ENCODE results near the gene GPANK1.

The GPANK1 gene

GRCh38 chr6:31639449-31639861 lies 25.3 kb downstream of the GPANK1 start:
- DNase-seq (ENCODE audit: low read depth in 2 of 2) = no peak

- DNase-seq (ENCODE audit: low read depth in 2 of 2) = no peak
Observed at GRCh38 chr6:31639043-31639442, 25.8 kb downstream of the GPANK1 start.

DNA sequence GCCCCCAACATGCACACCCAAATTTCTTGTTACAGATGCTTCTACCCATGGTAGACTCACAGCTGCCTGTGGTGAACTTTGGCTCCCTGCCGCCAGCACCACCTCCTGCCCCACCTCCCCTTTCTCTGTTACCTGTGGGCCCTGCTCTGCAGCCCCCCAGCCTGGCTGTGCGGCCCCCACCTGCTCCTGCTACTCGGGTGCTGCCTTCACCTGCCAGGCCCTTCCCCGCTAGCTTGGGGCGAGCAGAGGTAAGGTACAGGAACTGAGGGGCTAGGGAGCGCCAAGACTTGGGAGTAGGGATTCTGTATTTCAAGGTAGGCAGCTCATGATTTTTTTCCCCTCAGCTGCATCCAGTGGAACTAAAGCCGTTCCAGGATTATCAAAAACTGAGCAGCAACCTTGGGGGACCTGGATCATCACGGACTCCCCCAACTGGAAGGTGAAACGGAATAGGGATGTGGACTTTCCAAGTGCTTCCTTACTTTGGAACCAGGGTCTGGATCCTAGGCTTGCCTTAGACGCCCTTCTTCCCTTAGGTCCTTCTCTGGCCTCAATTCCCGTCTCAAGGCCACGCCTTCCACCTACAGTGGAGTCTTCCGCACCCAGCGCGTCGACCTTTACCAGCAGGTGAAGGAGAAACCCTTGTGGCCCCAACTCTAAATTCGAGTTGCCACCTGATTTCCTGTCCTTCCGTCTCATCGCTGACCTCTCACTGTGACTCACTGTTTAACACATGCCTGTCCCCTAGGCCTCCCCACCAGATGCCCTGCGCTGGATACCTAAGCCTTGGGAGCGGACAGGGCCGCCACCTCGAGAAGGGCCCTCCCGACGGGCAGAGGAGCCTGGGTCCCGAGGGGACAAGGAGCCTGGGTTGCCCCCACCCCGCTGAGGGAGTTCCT lies 27.9 kb downstream of the GPANK1 start:
- DNase-seq (ENCODE audit: low read depth in 2 of 2) = no peak

- no peak for DNase-seq (ENCODE audit: low read depth in 2 of 2)
Observed at GRCh38 chr6:31634969-31635575, 29.7 kb downstream of the GPANK1 start.

GRCh38 chr6:31634131-31634530 lies 30.7 kb downstream of the GPANK1 start:
- no peak for DNase-seq (ENCODE audit: low read depth in 2 of 2)

DNA sequence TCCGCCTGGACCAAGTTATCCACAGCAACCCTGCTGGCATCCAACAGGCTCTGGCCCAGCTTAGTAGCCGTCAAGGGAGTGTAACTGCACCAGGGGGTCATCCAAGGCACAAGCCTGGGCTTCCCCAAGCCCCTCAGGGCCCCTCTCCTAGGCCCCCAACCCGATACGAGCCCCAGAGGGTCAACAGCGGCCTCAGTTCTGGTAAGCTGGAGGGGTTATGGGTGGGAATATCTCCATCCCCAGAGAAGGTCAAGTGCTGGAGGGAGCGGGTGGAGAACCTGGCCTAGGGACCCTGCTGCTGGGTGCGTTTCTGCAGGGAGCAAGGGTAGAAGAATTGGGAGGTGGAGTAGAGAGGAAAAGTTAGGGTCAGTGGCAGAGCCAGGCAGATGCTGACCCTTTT lies 31.4 kb downstream of the GPANK1 start:
- DNase-seq (ENCODE audit: low read depth in 2 of 2) = no peak

DNA sequence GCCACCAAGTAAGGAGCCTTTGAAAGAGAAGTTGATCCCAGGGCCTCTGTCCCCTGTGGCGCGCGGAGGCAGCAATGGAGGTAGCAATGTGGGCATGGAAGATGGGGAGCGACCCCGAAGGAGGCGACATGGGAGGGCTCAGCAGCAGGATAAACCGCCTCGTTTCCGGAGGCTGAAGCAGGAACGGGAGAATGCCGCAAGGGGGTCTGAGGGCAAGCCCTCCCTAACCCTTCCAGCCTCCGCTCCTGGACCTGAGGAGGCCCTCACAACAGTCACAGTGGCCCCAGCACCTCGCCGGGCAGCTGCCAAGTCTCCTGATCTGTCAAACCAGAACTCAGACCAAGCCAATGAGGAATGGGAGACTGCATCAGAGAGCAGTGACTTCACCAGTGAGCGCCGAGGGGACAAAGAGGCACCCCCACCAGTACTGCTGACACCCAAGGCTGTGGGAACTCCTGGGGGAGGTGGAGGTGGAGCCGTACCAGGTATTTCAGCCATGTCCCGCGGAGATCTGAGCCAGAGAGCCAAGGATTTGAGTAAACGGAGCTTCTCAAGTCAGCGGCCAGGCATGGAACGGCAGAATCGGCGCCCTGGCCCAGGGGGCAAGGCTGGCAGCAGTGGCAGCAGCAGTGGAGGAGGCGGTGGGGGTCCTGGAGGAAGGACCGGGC lies 32.4 kb downstream of the GPANK1 start:
- no peak for DNase-seq (ENCODE audit: low read depth in 2 of 2)

- DNase-seq (ENCODE audit: low read depth in 2 of 2) = no peak
Observed at GRCh38 chr6:31631681-31632278, 33.0 kb downstream of the GPANK1 start.

- no peak for DNase-seq (ENCODE audit: low read depth in 2 of 2)
Observed at GRCh38 chr6:31631209-31631608, 33.6 kb downstream of the GPANK1 start.

DNA sequence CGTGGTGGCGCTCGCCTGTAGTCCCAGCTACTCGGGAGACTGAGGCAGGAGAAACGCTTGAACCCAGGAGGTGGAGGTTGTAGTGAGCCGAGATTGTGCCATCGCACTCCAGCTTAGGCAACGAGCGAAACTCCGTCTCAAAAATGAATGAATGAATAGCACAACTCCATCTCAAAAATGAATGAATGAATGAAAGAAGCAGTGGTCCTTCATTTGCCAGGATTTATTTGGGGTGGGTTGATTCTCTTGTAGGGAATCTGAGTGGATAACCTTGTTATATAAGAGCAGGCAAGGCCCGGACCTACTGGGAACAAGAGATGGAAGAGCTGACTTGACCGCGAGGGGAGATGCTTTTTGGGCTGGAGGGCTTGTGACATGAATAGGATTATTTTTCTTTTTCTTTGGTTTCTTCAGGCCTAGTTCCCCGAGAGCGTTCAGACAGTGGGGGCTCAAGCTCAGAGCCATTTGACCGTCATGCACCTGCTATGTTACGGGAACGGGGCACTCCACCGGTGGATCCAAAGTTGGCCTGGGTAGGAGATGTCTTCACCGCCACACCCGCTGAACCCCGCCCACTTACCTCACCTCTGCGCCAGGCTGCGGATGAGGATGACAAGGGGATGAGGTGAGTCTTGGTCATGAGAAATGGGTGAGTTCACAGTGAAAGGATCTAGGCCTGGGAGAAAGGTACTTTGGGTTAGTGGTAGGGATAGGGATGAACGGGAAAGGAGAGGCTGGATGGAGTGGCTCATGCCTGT lies 34.4 kb downstream of the GPANK1 start:
- DNase-seq (ENCODE audit: low read depth in 2 of 2) = no peak

DNA sequence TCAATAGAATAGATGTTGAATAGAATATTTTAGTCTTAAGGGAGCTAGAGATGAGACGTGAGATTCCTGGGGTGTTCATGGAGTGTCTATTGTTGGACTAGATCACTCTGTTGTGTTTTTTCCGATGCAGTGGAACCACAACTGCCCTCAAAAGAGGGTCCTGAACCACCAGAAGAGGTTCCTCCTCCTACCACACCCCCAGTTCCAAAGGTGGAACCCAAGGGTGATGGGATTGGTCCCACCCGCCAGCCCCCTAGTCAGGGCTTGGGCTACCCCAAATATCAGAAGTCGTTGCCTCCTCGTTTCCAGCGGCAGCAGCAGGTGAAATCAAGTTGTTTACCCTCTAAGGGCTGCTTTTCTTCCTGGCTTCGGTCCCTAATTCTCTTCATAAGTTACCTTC lies 35.8 kb downstream of the GPANK1 start:
- no peak for DNase-seq (ENCODE audit: low read depth in 2 of 2)

GRCh38 chr6:31627690-31628287 lies 37.0 kb downstream of the GPANK1 start:
- no peak for DNase-seq (ENCODE audit: low read depth in 2 of 2)

- no peak for DNase-seq (ENCODE audit: low read depth in 2 of 2)
Observed at GRCh38 chr6:31626952-31627351, 37.8 kb downstream of the GPANK1 start.

DNA sequence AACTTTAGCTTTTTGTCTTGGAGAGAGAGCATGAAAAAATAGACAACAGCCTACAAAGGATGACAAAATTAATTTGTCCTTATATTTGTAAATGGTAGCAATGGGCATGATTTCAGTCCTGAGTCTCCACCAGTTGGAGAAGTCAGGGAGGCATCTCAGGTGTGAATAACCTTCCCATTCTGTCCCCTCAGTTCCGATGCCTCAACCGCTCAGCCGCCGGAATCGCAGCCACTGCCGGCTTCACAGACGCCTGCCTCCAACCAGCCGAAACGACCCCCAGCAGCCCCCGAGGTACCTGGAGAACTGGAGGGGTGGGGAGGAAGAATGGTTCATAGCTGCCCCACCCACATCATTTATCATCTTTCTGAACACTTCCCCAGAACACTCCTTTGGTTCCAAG lies 40.7 kb downstream of the GPANK1 start:
- DNase-seq (ENCODE audit: low read depth in 2 of 2) = no peak

DNA sequence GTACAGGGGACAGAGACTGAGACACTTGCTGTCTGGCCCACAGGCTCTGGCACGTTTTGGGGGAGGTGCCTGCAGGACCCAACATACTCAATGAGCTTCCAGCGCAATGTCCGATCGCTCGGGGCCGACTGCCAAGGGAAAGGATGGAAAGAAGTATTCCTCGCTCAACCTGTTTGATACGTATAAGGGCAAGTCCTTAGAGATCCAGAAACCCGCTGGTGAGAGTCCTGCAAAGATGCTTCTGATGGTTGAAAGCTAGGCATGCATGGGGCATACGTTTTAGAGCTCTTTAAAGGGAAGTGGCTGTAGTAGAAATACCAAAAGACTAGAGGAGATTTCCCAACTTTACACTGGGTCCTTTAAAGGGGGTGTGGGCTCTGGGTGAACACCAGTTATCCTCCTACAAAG lies 42.1 kb downstream of the GPANK1 start:
- DNase-seq (ENCODE audit: low read depth in 2 of 2) = no peak

DNA sequence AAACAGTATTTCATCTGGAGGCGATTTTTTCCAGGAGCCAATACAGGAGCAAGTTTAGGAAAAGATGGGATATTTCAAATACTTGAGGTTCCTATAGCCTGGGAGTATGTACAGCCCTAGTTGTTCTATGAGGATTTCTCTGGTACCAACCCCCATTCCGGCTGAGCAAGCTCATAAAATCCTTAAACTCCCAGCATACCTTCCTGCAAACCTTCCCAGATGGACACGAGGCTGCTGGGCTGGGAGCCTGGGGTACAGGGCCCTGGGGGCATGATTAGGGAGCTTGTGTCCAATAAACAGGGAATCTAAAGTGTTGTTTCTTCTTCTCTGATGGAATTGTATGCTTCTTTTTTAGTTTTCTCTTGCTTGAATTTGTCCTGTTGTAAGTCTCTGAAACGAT lies 42.8 kb downstream of the GPANK1 start:
- no peak for DNase-seq (ENCODE audit: low read depth in 2 of 2)

GRCh38 chr6:31621320-31621939 lies 43.4 kb downstream of the GPANK1 start:
- no peak for DNase-seq (ENCODE audit: low read depth in 2 of 2)

- DNase-seq (ENCODE audit: low read depth in 2 of 2) = peak in 1 of 2 donors; percentile 89
Observed at GRCh38 chr6:31620586-31621319, 44.0 kb downstream of the GPANK1 start, which contains the start of gene PRRC2A. Gene PRRC2A, plus strand, starts transcription at chr6:31620715. Its CDS starts 2,075 bp downstream, at chr6:31622790.

GRCh38 chr6:31619805-31620585 lies 44.8 kb downstream of the GPANK1 start:
- peak; percentile 93 to 94 for DNase-seq (ENCODE audit: low read depth in 2 of 2)
